Lower lobe of right lung (tissue), 2 donors: ENCODE results near the gene SORBS2. TPM values are rescaled to one million over a fixed set of nuclear protein-coding genes. Genes with fewer than 3 reads are reported as not detected.

Experiments used
- ATAC-seq, 2 donors: fragments of 200-7000 bp; cut with Tn5 transposase; one replicate each; pipeline ENCODE4 v1.9.1; 2020 to 2022; ENCODE audit warnings: mild to moderate bottlenecking in 2 of 2, moderate library complexity in 2 of 2
- DNase-seq: peaks from one replicate; pipeline ENCODE4 v3.0.0-alpha.2; 2020
- H3K27ac ChIP-seq: fragments of 200-600 bp; one replicate; pipeline ENCODE4 v1.8.0; 2022
- H3K27me3 ChIP-seq: fragments of 200-600 bp; one replicate; pipeline ENCODE4 v1.8.0; 2022; ENCODE audit warnings: low read depth
- H3K36me3 ChIP-seq: fragments of 200-600 bp; one replicate; pipeline ENCODE4 v1.8.0; 2022; ENCODE audit warnings: mild to moderate bottlenecking
- H3K4me1 ChIP-seq: fragments of 200-600 bp; one replicate; pipeline ENCODE4 v1.8.0; 2022
- H3K4me3 ChIP-seq: fragments of 200-600 bp; one replicate; pipeline ENCODE4 v1.8.0; 2022; ENCODE audit warnings: mild to moderate bottlenecking
- H3K9me3 ChIP-seq: fragments of 200-600 bp; one replicate; pipeline ENCODE4 v1.8.0; 2022
- CTCF ChIP-seq: fragments of 200-600 bp; IDR thresholded peaks from one replicate; pipeline ENCODE4 v1.8.0; 2022; ENCODE audit warnings: antibody characterized with exemption, mild to moderate bottlenecking
- intact Hi-C: fragments of 100-400 bp; cut with DNase I; formaldehyde crosslinking; loops from one replicate; pipeline ENCODE4 v1.11.0; 2022
- total RNA-seq: library from RNA; stranded (reverse); fragmentation: NEBNext Ultra II Directional; extraction: Animal tissue kit (Norgen Biotek cat#: 25700); gene quantifications from one replicate; pipeline ENCODE4 v1.2.1, GENCODE V29; 2021
- donor health status: DM: no; HTN: yes; CAD: no; lungs with severe emphysema.

Gene SORBS2
- total RNA-seq, 1 donor from 2014 or later: 49.3 TPM

GRCh38 chr4:185779517-185779916 lies 32.5 kb downstream of the SORBS2 start:
- no peak for DNase-seq
- Histone ChIP-seq H3K9me3 (no peaks in the 10 kb centered on the region), H3K4me1 (peaks cover 14% of the 10 kb centered on the region), H3K27ac (no peak overlapping the region), H3K36me3 (no peaks in the 10 kb centered on the region), H3K27me3 (no peaks in the 10 kb centered on the region), H3K4me3 (no peak overlapping the region)
- no peak for ATAC-seq
- intact Hi-C loops: no loop called here
- TF ChIP-seq CTCF: no peak

- Histone ChIP-seq H3K36me3 (no peaks in the 10 kb centered on the region), H3K4me3 (no peak overlapping the region), H3K9me3 (no peaks in the 10 kb centered on the region), H3K27ac (no peak overlapping the region), H3K27me3 (no peaks in the 10 kb centered on the region), H3K4me1 (peaks cover 22% of the 10 kb centered on the region)
- intact Hi-C loops: no loop called here
- DNase-seq: no peak
- no peak for TF ChIP-seq CTCF
- ATAC-seq: no peak
These were observed 33.7 kb downstream of the SORBS2 start for GRCh38 chr4:185778307-185778706.

DNA sequence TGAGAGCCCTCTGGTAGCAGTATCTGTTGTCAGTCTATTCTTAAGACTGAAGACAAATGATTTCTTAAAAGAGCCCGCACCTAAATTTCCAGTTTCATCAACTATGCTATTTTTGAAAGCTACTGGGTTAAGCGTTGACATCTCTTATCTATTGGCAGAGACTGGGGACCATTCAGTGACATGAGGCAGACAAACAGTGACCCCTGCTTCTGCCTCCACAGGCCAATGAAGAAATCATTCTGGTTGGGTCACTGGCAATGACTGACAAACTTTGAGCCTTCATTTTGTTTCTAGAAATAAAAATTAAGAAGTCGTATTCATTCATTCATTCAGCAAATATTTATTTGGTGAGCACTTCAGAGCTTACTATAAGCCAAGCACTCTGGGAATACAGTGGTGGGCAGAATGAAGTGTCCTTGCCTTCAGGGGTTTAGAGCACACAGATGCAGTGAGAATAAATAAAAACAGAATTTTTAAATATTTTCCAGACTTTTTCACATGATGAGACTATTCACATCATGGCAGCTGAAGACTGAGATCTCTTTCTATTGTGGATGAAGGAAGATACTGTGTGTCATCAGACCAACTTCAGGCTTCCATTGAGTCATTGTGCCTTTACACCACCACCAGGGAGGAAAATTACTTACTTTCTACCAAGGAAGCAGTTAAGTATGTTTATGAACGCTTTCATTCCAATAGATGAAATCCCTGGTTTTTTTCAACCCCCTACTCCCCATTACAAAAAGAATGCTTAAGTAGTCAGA lies 36.0 kb downstream of the SORBS2 start:
- Histone ChIP-seq H3K4me3 (no peak overlapping the region), H3K27me3 (no peaks in the 10 kb centered on the region), H3K36me3 (no peaks in the 10 kb centered on the region), H3K27ac (peak overlapping the region; percentile 78), H3K4me1 (peaks cover 24% of the 10 kb centered on the region), H3K9me3 (no peaks in the 10 kb centered on the region)
- intact Hi-C loops: no loop called here
- TF ChIP-seq CTCF: no peak
- DNase-seq (no peak), ATAC-seq (no peak)

DNA sequence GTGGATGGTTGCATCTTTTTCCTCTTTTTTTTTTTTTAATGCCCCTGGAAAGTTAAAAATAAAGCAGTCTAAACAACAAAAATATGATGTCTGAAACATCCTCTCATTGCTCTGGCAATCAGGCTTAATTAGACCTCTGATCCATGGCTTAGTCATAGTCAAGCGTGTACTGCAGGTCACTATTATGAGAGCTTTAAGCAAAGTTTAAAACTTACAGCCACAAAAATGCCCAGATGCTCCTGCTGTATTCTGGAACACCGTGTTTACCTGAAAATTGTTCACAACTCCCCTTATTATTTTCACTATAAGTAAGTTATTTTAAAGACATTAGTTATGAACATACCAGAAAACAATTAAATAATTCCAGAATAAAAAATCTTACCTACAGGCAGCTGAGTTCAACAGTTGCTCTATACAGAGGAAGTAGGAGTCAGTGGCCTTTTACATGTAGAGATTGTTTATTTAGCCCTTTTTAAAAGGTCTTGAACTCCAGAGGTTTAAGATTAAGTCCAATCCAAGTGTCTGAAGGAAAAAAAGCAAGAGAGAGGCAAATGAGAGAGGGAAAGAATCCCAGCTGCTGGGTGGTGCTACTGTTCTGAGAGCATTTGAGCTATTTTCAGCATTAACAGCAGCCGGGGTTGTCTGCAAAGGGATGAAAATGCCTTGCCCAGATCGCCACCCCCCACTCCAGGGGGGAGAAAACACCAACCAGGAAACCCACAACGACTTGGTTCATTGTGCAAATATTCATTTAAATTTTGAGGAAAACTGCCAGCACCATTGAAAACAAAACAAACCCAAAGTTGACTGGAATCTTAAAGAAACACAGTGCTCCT lies 36.9 kb downstream of the SORBS2 start:
- Histone ChIP-seq H3K4me1 (peaks cover 24% of the 10 kb centered on the region), H3K9me3 (no peaks in the 10 kb centered on the region), H3K36me3 (no peaks in the 10 kb centered on the region), H3K4me3 (peak overlapping the region; percentile 37), H3K27ac (peak overlapping the region; percentile 78), H3K27me3 (no peaks in the 10 kb centered on the region)
- peak; percentile 51 for DNase-seq
- intact Hi-C loops: no loop called here
- no peak for TF ChIP-seq CTCF
- peak; percentile 76 to 77 for ATAC-seq

DNA sequence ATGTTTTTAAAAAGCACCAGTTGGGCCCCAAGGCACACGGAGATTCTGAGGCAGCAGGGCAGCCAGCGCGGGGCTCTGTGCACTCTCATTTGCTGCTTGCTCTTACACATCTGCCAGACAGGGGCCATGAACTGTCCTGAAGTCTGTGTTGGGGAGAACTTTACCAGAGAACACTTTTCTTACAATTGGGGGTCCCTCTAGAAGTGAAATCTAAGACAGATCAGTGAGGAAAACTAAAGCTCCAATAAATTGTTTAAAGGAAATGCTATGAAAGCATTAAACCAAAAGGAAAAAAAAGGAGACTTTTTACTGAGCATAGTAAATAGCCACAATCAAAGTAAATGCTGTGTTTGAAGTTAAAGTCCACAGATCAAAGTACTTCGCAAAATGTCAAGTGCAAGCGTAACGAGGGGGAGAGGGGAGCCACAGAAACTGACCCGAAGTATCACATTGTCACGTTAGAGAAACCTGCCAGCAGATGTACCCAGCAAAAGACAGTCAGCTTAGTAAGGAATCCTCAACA lies 37.8 kb downstream of the SORBS2 start:
- peak in 1 of 2 donors; percentile 44 for ATAC-seq
- Histone ChIP-seq H3K4me3 (peak overlapping the region; percentile 37), H3K27me3 (no peaks in the 10 kb centered on the region), H3K9me3 (no peaks in the 10 kb centered on the region), H3K27ac (peak overlapping the region; percentile 78), H3K4me1 (peaks cover 24% of the 10 kb centered on the region), H3K36me3 (no peaks in the 10 kb centered on the region)
- TF ChIP-seq CTCF: no peak
- no peak for DNase-seq
- intact Hi-C loops: no loop called here
